HG03354 (cell line): Measurements from ENCODE around the gene VAPB.
"Not testable (repeated sequence)": the region's sequence is repeated elsewhere in the genome, so short reads cannot be mapped to it uniquely, and the experiment has no call there.

Source experiments
- ATAC-seq: cut with Tn5 transposase; IDR thresholded peaks from one replicate; pipeline ENCODE4 v1.9.1; 2021; ENCODE audit warnings: mild to moderate bottlenecking; ENCODE audit not compliant: unreplicated experiment, poor library complexity, severe bottlenecking

Gene VAPB

GRCh38 chr20:58388882-58389323 lies at the start of gene VAPB:
Gene VAPB (plus strand): TSS chr20:58389229. CDS start chr20:58389460, 231 bp downstream.
- peak; percentile 97 for ATAC-seq

GRCh38 chr20:58339741-58340140 lies 49.3 kb upstream of the VAPB start:
- no peak for ATAC-seq

GRCh38 chr20:58340151-58340550 lies 48.9 kb upstream of the VAPB start:
- ATAC-seq = no peak

- no peak for ATAC-seq
Observed at GRCh38 chr20:58340853-58341252, 48.2 kb upstream of the VAPB start.

GRCh38 chr20:58342104-58342945 lies 46.7 kb upstream of the VAPB start:
- no peak for ATAC-seq

- no peak for ATAC-seq
Observed at GRCh38 chr20:58344741-58345140, 44.3 kb upstream of the VAPB start.

- no peak for ATAC-seq
Observed at GRCh38 chr20:58349570-58349969, 39.5 kb upstream of the VAPB start.

- ATAC-seq = no peak
Observed at GRCh38 chr20:58352468-58352867, 36.6 kb upstream of the VAPB start.

GRCh38 chr20:58359441-58359840 lies 29.6 kb upstream of the VAPB start:
- no peak for ATAC-seq

GRCh38 chr20:58360936-58361335 lies 28.1 kb upstream of the VAPB start:
- ATAC-seq = no peak

- no peak for ATAC-seq
Observed at GRCh38 chr20:58361481-58362205, 27.4 kb upstream of the VAPB start.

- ATAC-seq = no peak
Observed at GRCh38 chr20:58362206-58362516, 26.9 kb upstream of the VAPB start.

- no peak for ATAC-seq
Observed at GRCh38 chr20:58362970-58363369, 26.1 kb upstream of the VAPB start.

GRCh38 chr20:58366866-58367265 lies 22.2 kb upstream of the VAPB start:
- no peak for ATAC-seq

GRCh38 chr20:58372806-58373205 lies 16.2 kb upstream of the VAPB start:
- no peak for ATAC-seq

- ATAC-seq = not testable (repeated sequence)
Observed at GRCh38 chr20:58373296-58373695, 15.7 kb upstream of the VAPB start.

- ATAC-seq = no peak
Observed at GRCh38 chr20:58374027-58374850, 14.8 kb upstream of the VAPB start.

GRCh38 chr20:58374906-58375758 lies 13.9 kb upstream of the VAPB start:
- ATAC-seq = no peak

- ATAC-seq = no peak
Observed at GRCh38 chr20:58375759-58376352, 13.2 kb upstream of the VAPB start.
